HL-60 (cell line): ENCODE results near the gene REXO2.

Experiments
- CTCF ChIP-seq: IDR thresholded peaks from one replicate; pipeline ENCODE4 v1.5.1; 2011; ENCODE audit warnings: low read length, control low read depth, inconsistent platforms; ENCODE audit not compliant: insufficient read depth
- POLR2AphosphoS5 ChIP-seq: IDR thresholded peaks from 2 replicates; pipeline ENCODE4 v1.6.1; 2012; ENCODE audit warnings: low read depth

GRCh38 chr11:114441921-114442320, 2.7 kb downstream of the REXO2 start:
- TF ChIP-seq CTCF (no peak), POLR2AphosphoS5 (no peak)
